Stomach (tissue), 4 donors: ENCODE results near the gene SSR1.
"Not testable (repeated sequence)": the region's sequence is repeated elsewhere in the genome, so short reads cannot be mapped to it uniquely, and the experiment has no call there.

ENCODE experiments used
- EP300 ChIP-seq: sonication (generic); formaldehyde crosslinking; IDR thresholded peaks from one replicate; pipeline ENCODE4 v1.6.1; 2017; ENCODE audit warnings: antibody characterized with exemption
- POLR2A ChIP-seq, 4 donors: fragments of 450-650 bp; IDR thresholded peaks; one replicate each; pipeline ENCODE4 v1.6.1; 2016; ENCODE audit warnings: antibody characterized with exemption in 4 of 4, control low read depth in 2 of 4, mild to moderate bottlenecking in 1 of 4, moderate library complexity in 1 of 4
- POLR2AphosphoS5 ChIP-seq, 3 donors: sonication (generic); formaldehyde crosslinking; IDR thresholded peaks; one replicate each; pipeline ENCODE4 v1.6.1; 2016; ENCODE audit warnings: antibody characterized with exemption in 3 of 3
- TF ChIP-seq, protein P1 (sequence below), 7 experiments: fragments of 450-650 bp in 4 of 7; fragments of 200-600 bp in 3 of 7; sonication (generic) in 3 of 7; IDR thresholded peaks; one replicate each; pipeline ENCODE4 v1.5.1; 2016 to 2019; ENCODE audit warnings: antibody characterized with exemption in 7 of 7, control low read depth in 2 of 7, mild to moderate bottlenecking in 1 of 7

DNA sequence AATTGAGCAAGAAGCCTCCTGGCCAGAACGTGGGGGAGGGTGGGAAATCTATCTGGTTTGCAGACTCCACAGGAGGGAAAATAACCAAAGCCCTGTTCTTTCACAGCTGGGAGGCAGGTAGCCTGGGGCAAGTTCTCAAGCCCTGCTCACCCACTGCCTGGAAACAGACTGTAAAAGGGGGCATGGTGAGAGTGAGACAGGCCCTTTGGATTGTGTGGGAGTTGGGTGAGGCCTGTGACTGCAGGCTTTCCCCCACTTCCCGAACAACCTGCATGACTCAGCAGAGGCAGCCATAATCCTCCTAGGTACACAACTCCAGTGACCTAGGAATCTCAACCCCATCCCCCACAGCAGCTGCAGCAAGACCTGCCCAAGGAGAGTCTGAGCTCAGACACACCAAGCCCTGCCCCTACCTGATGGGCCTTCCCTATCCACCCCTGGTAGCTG lies 34.6 kb upstream of the SSR1 start:
- TF ChIP-seq, protein P1, sequence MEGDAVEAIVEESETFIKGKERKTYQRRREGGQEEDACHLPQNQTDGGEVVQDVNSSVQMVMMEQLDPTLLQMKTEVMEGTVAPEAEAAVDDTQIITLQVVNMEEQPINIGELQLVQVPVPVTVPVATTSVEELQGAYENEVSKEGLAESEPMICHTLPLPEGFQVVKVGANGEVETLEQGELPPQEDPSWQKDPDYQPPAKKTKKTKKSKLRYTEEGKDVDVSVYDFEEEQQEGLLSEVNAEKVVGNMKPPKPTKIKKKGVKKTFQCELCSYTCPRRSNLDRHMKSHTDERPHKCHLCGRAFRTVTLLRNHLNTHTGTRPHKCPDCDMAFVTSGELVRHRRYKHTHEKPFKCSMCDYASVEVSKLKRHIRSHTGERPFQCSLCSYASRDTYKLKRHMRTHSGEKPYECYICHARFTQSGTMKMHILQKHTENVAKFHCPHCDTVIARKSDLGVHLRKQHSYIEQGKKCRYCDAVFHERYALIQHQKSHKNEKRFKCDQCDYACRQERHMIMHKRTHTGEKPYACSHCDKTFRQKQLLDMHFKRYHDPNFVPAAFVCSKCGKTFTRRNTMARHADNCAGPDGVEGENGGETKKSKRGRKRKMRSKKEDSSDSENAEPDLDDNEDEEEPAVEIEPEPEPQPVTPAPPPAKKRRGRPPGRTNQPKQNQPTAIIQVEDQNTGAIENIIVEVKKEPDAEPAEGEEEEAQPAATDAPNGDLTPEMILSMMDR (IDR thresholded peaks at IDR 0.05): not testable (repeated sequence)
- not testable (repeated sequence) for TF ChIP-seq POLR2AphosphoS5 (IDR thresholded peaks at IDR 0.05); POLR2A (IDR thresholded peaks at IDR 0.05); EP300
